ENCODE data around the gene PAPPA2.

DNA sequence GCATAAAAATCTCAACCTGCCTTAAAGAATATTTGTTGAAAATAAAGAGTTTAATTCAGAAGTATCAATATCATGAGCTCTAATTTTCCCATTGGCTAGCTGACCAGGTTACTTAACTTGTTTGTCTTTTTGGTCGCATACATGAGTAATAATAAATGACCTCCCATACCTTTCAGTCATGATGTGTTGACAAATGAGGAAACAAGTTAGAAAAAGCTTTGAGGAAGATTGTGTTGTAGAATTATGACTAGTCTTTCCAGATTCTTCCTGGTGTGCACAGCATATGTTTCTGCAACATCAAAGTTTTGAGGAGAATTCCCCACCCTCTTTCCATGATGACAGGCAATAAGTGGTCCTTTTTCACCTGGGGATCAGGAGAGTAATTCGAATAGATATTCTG, 17.6 kb upstream of the PAPPA2 start:
- TF ChIP-seq EZH2 (IDR thresholded peaks at IDR 0.05; ENCODE audit: low read length, missing control alignments): no peak
- no peak for TF ChIP-seq CTCF (conservative IDR thresholded peaks at IDR 0.05 in 1 of 2, IDR thresholded peaks at IDR 0.05 in 1 of 2; ENCODE audit: low read depth in 1 of 2, low read length in 2 of 2)

Measured in fibroblast of lung (primary cell).